Myocyte (in vitro differentiated cells): ENCODE results near the gene OLFM4. TPM values are rescaled to one million over a fixed set of nuclear protein-coding genes. Genes with fewer than 3 reads are reported as not detected.

ENCODE experiments used
- DNase-seq: peaks from one replicate; pipeline ENCODE4 v3.0.0-alpha.2; 2012; ENCODE audit warnings: low read depth
- polyA plus RNA-seq: library from polyadenylated mRNA; unstranded; fragments of >200 nt; gene quantifications from one replicate; pipeline ENCODE4 v1.2.1, GENCODE V29; 2012; ENCODE audit warnings: missing spikeins
- total RNA-seq: library from RNA; depleted of rRNA; stranded (reverse); fragments of >200 nt; gene quantifications from 2 replicates; pipeline ENCODE4 v1.2.3, GENCODE V29; 2014

The OLFM4 gene, protein sequence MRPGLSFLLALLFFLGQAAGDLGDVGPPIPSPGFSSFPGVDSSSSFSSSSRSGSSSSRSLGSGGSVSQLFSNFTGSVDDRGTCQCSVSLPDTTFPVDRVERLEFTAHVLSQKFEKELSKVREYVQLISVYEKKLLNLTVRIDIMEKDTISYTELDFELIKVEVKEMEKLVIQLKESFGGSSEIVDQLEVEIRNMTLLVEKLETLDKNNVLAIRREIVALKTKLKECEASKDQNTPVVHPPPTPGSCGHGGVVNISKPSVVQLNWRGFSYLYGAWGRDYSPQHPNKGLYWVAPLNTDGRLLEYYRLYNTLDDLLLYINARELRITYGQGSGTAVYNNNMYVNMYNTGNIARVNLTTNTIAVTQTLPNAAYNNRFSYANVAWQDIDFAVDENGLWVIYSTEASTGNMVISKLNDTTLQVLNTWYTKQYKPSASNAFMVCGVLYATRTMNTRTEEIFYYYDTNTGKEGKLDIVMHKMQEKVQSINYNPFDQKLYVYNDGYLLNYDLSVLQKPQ
- total RNA-seq: not detected in 2 replicates
- polyA plus RNA-seq: not detected

DNA sequence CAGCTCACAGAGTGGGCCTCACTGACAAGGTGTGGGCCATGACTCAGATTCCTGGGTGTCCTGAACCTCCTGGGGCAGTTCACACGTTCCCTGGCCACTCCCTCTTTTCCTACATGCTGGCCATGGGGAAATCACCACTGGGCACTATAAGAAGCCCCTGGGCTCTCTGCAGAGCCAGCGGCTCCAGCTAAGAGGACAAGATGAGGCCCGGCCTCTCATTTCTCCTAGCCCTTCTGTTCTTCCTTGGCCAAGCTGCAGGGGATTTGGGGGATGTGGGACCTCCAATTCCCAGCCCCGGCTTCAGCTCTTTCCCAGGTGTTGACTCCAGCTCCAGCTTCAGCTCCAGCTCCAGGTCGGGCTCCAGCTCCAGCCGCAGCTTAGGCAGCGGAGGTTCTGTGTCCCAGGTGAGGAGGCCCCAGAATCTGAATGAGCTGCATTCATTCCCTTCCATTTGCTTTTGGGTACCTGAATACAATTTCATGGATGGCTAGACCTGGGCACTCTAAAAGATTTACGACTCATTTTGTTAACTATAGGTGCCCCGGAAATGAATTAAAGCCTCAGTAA is at the start of gene OLFM4:
TSS of gene OLFM4 (plus strand) at position 177 of the 567 bp plus-strand sequence. CDS start at position 201, 24 bp downstream.
- DNase-seq: no peak

DNA sequence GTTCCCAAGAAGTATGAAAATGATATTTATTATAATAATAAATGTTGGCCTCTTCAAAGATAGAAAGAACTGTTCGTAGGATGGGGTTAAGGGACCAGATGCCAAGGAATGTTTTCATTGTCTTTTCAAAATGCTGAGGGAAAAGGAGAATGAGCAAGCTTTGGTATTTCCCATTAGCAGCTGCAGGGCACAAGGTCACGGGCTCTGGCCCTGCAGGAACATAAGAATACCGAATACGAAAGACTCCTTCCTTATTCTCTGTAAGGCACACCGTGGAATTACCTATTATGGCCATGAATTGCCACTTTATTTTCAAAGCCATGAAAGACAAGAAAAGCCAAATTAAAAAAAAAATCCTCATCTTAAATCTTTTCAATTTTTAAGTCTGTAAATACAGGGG is 49.6 kb upstream of the OLFM4 start:
- DNase-seq: no peak

DNA sequence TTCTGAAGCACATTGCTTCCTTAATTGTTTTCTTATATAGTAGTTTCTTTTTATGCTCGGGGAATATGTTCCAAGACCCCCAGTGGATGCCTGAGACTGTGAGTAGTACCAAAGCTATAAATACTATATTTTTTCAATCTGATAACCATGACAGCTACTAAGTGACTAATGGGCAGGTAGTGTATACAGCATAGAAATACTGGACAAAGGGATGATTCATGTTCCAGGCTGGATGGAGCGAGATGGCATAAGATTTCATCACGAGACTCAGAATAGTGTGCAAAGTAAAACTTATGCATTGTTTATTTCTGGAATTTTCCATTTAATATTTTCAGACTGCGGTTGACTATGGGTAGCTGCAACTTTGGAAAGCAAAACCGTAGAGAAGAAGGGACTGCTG is 47.9 kb upstream of the OLFM4 start:
- no peak for DNase-seq

DNA sequence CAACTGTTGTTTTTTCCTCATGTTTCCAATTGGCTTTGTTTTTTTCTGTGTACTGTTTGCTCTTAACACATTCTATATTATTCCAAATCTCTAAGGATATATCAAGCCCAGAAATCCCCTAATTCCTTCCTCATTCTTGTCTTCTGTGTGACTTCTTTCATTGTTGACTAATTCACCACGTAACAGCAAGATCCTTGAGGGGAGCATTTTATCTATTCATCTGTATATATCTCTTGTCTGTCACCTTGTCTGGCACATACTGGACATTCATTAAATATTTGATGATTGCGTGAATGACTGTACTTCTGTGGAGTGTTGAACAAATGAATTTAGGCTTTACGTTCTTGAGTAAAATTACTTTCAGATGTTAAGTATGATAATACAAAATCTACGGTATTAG is 44.8 kb upstream of the OLFM4 start:
- DNase-seq: no peak

DNA sequence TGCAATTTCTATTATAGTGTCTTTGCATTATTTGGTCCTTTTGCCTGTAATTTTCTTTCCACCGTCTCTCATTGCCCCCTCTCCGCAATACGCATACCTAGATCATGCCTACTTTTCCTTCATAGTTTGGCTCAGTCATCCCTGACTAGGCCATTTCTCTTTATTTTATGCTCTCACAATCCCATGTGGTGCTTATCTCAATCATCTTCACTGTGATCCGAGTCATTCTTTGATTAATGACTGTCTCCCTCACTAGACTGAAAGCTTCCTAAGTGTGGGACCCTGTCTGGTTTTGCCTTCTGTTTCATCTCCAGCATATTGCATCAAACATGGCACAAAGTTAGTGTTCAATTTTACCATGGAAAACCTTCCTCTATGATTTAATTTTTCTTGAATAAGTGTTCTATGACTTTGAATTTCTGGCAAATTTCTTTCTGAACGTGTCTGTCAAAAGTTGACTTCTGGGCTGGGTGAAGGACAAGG is 43.7 kb upstream of the OLFM4 start:
- DNase-seq: no peak

DNA sequence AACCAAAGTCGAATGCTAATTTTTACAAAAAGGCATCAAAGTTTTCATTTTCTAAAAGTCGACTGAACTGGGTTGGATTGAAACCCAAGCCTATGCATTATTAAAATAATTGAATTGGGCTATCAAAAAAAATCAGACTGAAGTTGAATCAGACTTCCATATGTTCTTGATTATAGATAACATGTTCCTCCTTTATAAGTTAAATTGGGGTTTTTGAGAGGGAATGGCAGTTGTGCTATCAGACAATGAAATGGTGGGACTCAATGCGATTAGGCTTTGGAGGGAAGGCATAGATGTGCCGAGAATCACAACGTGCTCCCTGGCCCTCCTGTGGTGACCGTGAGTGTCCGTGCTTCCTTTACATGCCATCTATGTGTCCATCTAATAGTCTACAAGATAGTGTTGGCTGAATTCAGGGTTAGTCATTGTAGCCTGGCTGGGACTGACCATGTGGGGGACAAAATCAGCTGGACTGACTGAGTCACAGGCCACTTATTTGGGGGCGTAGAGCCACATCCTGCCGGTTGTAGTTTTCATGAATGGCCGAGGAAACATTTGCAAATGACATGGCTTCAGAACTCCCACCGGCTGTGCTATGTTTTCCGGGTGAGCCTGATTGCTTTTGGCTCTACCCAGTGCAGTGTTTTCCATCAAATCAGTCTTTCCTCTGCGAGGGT is 37.1 kb upstream of the OLFM4 start:
- no peak for DNase-seq

DNA sequence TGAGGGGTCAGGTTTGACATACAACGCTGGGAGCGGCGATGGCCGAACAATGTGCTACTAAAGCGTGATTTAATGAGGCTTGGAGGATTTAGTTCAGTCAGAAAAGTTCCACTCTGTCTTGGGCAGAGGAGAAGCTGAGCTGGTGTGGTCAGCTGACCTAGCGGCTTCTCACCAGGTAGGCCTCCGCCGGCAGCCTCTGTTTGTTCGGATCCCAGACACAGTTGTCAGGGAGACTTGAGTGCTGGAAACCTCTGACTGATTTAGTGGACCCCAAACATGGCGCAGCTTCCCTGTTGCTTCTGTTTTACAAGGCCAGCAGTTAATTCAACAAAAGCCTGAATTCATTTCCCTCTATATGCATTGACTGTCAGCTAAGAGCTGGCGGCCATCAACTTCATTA is 36.5 kb upstream of the OLFM4 start:
- DNase-seq: no peak

DNA sequence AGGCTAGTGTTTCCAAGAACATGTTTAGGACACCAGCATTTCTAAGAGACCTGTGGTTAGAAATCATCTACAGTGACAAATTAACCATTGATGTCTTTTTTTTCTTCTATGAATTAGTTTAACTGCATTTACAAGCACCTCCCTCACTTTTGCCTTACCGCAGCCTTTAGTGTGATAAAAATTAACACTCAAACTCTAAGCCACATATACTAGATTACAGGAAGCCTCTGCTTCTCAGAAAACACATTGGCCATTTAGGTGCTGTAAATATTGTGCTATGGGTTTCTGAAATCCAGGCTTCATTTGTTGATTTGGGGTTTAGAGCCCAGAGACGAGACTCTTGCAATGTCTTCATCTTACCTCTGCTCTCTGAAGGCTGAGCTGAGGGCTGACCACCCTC is 34.6 kb upstream of the OLFM4 start:
- no peak for DNase-seq

DNA sequence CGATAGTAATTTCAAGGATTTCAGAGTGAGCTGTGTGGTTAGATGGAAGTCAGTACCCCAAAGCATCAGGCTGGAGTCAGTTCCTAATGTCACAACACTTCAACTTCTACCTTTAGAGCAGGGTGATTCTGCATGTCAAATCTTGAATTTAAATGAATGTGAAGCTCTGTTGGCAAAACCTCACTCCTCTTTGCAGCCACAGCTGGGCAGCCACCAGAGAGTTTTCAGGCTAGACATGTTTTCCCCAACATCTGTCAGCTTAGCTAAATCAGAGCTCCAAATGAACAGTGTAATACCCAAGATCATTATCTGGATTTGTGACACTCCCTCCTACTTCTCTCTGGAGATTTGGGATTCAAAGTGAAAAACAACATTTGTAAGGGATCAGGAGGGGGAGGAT is 33.7 kb upstream of the OLFM4 start:
- no peak for DNase-seq

DNA sequence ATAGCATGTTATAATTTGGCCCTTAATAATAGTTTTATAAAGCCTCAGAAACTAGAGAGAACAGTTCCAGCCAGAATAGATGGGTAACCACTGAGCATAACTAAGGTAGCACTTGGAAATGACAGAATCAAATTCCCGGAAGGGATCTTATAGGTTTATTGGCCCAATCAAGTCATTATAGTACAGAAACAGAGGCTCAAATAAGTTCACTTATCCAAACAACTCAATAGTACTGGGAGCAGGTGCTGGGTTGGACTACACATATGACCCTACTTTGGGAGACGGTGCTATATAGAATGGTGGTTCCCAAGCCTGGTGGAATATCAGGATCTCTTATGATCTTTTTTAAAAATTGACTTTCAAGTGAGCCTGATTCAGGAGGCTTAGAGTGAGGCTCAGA is 32.7 kb upstream of the OLFM4 start:
- no peak for DNase-seq

DNA sequence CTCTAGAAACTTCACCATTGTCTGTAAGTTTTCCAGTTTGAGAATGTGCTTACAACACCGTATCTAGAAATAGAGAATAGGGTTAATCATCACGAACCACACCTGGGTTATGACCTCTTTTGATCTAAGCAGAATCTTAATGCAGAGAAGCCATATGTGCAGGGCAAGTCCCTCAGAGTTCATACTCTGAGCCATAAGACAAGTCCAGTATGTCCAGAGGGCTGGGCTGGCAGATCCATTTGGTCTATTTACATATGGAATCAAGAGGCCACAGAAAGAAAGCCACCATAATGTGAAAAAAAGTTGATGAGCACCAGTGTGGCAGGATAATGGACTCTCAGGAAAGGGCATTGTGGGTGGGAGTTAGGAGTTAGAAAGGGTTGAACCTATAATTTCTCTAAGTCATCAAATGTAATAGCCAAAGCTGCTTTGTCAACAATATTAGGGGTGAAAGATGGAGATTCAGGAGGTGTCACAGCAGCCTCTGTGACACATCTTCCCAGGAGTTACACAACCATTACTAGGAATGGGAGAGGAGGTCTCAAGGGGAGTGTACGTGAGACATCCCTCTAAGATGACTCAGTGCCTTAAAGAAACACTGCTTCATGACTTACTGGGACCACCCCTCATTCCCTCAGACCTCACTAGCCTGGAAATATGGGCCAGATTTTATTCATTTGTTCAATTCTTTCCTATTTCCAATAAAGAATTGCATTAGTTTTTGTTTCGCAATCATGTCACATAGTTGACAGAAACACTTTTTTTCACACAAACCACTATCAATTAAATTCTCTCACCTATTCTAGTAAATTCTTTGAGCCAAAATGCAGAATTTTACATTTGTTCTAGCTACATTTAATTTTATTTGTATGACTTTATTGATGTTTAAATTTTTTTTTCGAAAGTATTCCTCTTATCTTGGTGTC is 30.4 kb upstream of the OLFM4 start:
- no peak for DNase-seq

DNA sequence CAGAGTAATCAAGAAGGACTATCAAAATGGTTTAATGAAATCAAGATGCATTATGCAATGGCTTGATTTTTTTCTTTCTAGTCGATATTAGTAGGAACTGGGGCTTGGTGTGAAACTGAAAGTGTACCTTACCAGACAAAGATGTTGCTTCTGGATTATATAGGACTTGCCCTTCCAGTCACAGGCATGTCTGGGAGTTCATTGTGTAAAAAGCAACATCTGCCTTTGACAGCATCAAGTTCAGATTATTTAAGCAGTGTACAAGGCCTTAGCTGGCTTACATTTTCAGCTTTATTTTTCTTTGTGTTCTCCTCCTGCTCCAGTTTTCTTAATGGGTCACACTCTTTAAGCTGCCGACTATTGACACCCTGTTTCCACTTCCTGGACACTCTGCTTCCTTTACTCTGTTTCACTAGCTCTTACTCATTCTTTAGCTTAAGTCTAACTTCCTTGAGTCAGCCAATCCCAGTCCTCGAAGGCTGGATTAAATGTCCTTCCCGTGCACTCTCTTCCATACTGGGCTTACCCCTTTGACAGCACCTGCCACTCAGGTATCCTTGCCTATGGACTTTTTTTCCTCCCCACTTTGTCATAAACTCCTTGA is 29.4 kb upstream of the OLFM4 start:
- no peak for DNase-seq

DNA sequence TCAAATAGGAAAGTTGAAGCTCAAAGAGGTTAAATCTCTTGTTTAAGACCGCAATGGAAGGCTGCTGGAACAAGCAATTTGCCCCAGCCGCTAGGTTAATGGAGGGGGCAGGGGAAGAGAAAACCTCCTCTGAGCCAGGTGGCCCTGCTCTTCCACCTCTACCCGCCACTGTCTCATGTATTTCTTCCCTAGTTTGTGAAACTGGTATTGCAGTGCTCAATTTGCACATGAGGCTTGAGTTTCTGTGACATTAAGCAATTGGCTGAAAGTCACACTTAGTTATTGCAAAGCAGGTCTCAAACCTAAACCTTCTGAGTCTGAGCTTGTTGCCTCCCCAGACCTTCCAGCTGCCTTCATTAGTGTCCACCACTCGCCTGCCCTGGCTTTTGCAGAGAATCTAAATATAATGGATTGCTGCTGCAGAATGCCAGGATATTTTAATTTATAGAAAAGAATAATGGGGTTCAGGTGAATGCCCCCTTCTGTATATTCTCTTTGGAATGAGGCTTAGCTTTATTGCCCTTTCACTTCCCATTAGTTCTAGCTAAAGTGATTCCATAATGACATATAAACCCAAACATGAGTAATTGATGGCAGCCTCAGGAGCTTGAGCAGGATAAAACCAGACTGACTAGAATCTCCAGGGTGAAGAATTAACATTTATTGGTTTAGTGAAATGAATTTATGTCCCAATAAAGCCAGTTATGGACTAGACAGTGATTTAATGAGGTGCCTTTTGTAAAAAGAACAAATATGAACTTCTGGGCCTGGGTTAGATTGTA is 27.0 kb upstream of the OLFM4 start:
- no peak for DNase-seq

DNA sequence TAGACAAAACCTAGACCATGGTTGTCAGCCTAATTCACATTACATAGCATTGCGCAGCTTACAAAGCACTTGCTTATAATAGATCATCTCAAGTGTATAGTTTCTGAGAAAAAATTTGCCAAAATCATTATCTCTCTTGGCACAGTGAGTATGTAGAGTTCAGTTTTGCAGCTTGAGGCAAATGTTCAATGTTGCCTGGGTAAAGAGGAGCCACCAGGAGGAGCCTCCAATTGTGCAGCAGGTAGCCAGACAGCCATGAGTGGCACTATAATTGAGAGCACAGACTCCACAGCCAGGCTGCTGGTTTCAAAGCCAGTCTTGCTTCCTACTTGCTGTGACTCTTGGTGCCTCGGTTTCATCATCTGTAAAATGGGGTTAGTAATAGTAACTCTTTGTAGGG is 24.0 kb upstream of the OLFM4 start:
- DNase-seq: no peak

DNA sequence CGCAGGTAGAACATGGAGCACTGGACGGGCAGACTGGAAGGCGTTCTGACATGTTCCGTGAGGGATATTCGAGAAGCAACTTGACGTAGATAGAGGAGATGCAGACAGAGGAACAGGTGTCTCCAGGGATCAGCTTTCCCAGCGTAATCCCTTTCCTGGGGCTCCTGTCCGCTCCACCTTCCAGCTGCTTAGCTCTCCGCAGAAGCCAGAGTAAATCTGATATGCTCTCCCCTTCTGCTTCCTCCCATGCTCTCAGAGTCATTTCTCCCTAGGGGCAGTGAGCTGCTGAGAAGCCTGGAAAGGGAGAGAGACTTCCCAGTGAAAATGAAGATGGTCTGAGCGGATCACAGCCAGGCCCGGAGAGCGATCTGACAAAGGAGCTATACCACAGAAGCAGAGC is 23.0 kb upstream of the OLFM4 start:
- no peak for DNase-seq

DNA sequence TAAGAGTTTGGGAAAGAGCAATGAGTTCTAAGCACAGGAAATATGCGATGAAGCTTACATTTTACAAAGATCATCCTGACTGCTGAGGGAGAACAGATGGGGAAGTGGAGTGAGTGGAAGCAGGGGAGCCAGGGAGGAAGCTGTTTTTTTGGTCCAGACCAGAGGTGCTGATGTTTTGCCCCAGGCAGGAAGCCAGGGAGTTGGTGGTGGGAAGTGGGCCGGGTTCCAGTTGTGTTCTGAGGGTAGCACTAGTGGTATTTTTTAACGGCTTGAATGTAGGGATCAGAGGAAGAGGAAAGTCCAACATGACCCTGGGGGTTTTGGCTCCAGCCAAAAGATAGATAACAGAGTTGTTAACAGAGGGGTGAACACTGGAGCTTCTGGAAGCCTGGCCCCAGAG is 20.7 kb upstream of the OLFM4 start:
- DNase-seq: no peak

DNA sequence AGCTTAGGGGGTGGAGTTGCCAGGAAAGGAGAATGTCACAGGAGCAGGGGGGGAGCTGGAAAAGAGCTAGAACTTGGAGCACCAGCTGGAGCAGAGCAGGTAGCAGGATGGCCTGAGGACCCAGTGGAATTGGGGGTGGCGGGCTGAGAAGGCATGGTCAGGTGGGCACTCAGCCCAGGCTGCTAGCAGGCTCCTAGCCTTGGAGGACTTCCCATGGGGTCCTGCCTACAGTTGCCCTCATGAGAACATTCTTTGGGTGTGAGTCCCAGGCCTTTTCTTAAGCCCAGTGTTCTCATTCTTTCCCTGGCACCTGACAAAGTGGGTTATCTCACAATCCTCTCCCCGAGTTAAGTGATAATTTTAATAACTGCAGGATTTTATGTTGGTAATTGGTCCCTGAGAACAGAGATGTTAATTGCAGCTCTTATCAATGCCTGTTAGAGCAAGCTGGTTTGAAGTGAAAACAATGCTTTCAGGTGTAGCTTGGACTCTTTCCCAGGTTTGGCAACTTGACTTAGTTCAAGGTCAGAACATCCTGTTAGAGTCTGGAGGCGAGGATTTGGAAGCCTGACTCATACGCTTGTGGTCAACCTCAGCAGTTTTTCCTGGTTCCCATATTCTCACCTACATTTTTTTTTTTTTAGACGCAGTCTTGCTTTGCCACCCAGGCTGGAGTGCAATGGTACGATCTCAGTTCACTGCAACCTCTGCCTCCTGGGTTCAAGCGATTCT is 18.1 kb upstream of the OLFM4 start:
- no peak for DNase-seq

DNA sequence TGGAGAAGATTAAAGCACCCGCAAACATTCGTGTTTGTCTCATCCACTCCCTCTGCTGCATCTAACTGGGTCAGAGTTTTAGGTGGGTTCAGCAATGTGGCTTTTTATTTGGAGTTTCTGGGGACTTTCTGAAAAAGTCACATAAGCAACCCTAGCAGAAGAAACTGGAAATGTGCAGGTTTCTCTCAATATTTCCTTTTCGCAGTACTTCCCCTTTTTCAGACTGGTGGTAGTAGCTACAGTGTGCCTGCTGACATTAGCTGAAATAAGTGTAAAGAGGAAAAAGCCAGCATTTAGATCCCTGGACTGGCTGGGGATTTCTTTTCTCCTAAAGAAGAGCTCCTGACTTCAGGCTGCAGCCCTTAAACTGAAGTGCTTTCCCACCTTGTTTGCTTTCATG is 15.9 kb upstream of the OLFM4 start:
- no peak for DNase-seq

DNA sequence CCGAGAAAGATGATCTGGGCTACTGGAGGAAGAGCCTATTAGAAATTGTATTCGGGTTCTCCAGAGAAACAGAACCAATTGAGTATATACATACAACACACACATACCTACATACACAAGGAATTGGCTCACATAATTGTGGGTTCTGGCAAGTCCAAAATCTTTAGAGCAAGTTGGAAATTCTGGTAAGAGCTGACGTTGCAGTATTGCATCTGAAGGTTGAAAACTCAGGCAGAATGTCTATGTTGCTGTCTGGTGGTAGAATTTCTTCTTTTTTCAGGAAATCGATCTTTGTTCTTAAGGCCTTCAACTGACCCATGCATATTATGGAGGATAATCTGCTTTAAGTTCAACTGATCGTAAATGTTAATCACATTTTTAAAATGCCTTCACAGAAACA is 15.5 kb upstream of the OLFM4 start:
- DNase-seq: no peak
